ENCODE data around the gene NOX3.

GRCh38 chr6:155408981-155409380 is 46.7 kb downstream of the NOX3 start:
- no peak for TF ChIP-seq POLR2A (IDR thresholded peaks at IDR 0.05; ENCODE audit: low read depth, low read length)
- no peak for TF ChIP-seq TAF1 (IDR thresholded peaks at IDR 0.05; ENCODE audit: borderline replicate concordance, low read depth, low read length)
- no peak for TF ChIP-seq POLR2AphosphoS5 (IDR thresholded peaks at IDR 0.05; ENCODE audit: low read depth, low read length)
